ENCODE data around the gene CTBP1.

- TF ChIP-seq CTCF (IDR thresholded peaks at IDR 0.05; ENCODE audit: insufficient read depth, low read length) (no peak), SPI1 (IDR thresholded peaks at IDR 0.05; ENCODE audit: borderline replicate concordance, low read depth) (no peak), GABPA (IDR thresholded peaks at IDR 0.05; ENCODE audit: low read depth) (no peak), POLR2AphosphoS5 (IDR thresholded peaks at IDR 0.05; ENCODE audit: low read depth) (no peak), REST (IDR thresholded peaks at IDR 0.05; ENCODE audit: insufficient replicate concordance, low read depth) (no peak)
These were observed 16.0 kb downstream of the CTBP1 start for GRCh38 chr4:1232661-1233621.
